Stimulated activated CD4-positive, alpha-beta T cell treated with anti-CD3 and anti-CD28 coated beads, Interleukin-4, amount 100 ng/mL, for 24 hours (primary cell): ENCODE data around the gene GSN.
A peak's percentile ranks its signal among the peaks of the same experiment; 100 is the strongest.

ENCODE experiments used
- DNase-seq: peaks from one replicate; pipeline ENCODE4 v3.0.0-alpha.2; 2020

The GSN gene

GRCh38 chr9:121274851-121275250 lies 6.9 kb downstream of the GSN start:
- DNase-seq = no peak

GRCh38 chr9:121275781-121276658 lies 8.1 kb downstream of the GSN start:
- no peak for DNase-seq

GRCh38 chr9:121277026-121277425 lies 9.1 kb downstream of the GSN start:
- no peak for DNase-seq

- no peak for DNase-seq
Measured at GRCh38 chr9:121277518-121278295, 9.7 kb downstream of the GSN start.

GRCh38 chr9:121278477-121279261 lies 10.7 kb downstream of the GSN start:
- DNase-seq = peak; percentile 41

GRCh38 chr9:121279776-121280388 lies 11.9 kb downstream of the GSN start:
- no peak for DNase-seq

- no peak for DNase-seq
Measured at GRCh38 chr9:121280715-121281613, 13.0 kb downstream of the GSN start.

GRCh38 chr9:121281614-121282276 lies 13.8 kb downstream of the GSN start:
- no peak for DNase-seq

GRCh38 chr9:121282277-121283079 lies 14.5 kb downstream of the GSN start:
- DNase-seq = no peak

GRCh38 chr9:121283080-121283398 lies 15.1 kb downstream of the GSN start:
- no peak for DNase-seq

GRCh38 chr9:121283856-121284732 lies 16.1 kb downstream of the GSN start:
- no peak for DNase-seq

GRCh38 chr9:121284733-121285451 lies 16.9 kb downstream of the GSN start:
- no peak for DNase-seq

GRCh38 chr9:121285835-121286687 lies 18.1 kb downstream of the GSN start:
- no peak for DNase-seq

GRCh38 chr9:121286688-121286972 lies 18.7 kb downstream of the GSN start:
- DNase-seq = no peak

- DNase-seq = peak; percentile 22
Measured at GRCh38 chr9:121286973-121287741, 19.2 kb downstream of the GSN start.

- no peak for DNase-seq
Measured at GRCh38 chr9:121288673-121289025, 20.7 kb downstream of the GSN start.
